ENCODE data around the gene PROS1. TPM values are rescaled to one million over a fixed set of nuclear protein-coding genes. Genes with fewer than 3 reads are reported as not detected.
"Not testable (repeated sequence)": the region's sequence is repeated elsewhere in the genome, so short reads cannot be mapped to it uniquely, and the experiment has no call there.

PROS1 gene
- total RNA-seq, 2 donors from 2014 or later, result 11.2 to 26.0 TPM

DNA sequence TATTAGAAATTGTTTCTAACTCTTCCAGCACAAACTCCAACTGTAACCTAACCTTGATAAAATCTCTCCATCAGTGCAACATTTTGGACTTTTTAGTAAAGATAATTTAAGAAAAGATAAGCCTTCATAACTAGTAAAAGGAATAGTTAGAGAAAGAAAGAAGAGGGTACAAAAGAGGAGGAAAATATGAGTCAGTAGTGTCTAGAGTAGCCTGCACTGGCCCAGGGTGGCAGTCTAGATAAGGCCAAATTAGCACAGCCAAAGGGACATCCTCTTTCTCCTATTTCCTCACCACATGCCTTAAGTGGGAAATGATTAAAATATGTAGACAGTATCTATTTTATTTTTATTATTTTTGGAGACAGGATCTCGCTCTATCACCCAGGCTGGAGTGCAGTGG, 3.7 kb downstream of the PROS1 start:
- TF ChIP-seq, protein P1, sequence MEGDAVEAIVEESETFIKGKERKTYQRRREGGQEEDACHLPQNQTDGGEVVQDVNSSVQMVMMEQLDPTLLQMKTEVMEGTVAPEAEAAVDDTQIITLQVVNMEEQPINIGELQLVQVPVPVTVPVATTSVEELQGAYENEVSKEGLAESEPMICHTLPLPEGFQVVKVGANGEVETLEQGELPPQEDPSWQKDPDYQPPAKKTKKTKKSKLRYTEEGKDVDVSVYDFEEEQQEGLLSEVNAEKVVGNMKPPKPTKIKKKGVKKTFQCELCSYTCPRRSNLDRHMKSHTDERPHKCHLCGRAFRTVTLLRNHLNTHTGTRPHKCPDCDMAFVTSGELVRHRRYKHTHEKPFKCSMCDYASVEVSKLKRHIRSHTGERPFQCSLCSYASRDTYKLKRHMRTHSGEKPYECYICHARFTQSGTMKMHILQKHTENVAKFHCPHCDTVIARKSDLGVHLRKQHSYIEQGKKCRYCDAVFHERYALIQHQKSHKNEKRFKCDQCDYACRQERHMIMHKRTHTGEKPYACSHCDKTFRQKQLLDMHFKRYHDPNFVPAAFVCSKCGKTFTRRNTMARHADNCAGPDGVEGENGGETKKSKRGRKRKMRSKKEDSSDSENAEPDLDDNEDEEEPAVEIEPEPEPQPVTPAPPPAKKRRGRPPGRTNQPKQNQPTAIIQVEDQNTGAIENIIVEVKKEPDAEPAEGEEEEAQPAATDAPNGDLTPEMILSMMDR (IDR thresholded peaks at IDR 0.05), result no peak
- no peaks in the 10 kb centered on the region for H3K27me3 ChIP-seq
- intact Hi-C loops (cut with DNase I), result no loop called here
- no peak for DNase-seq
- H3K9ac ChIP-seq (ENCODE audit: low read depth in 2 of 2, low read length in 2 of 2), result no peak overlapping the region
- H3K4me3 ChIP-seq, result no peak overlapping the region
- no peaks in the 10 kb centered on the region for H3K36me3 ChIP-seq
- H3K9me3 ChIP-seq, result no peaks in the 10 kb centered on the region
- H3K4me1 ChIP-seq, result no peaks in the 10 kb centered on the region
- no peak overlapping the region for H3K27ac ChIP-seq

DNA sequence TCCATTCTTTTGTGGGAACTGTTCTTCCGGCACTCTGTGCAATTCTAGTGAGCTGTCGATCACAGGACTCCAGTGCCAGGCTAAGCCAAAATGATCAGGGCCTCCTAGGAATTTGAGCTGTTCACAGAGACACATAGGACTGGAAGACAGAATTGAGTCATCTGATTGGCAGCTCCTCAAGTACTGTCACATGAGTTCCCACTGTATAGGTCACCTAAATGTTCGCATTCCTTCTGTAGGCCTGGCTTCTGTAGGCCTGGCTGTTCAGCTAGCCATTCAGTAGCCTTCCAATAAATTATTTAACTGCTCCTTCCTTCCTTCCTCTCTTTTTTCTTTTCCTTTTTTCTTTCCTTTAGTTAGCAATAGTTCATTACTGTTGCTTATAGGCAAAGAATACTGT, 4.3 kb downstream of the PROS1 start:
- Histone ChIP-seq H3K27ac (no peak overlapping the region), H3K4me3 (no peak overlapping the region), H3K9me3 (no peaks in the 10 kb centered on the region), H3K4me1 (no peaks in the 10 kb centered on the region), H3K36me3 (no peaks in the 10 kb centered on the region), H3K27me3 (no peaks in the 10 kb centered on the region), H3K9ac (ENCODE audit: low read depth in 2 of 2, low read length in 2 of 2) (no peak overlapping the region)
- intact Hi-C loops (cut with DNase I), result no loop called here
- TF ChIP-seq, protein P1 (IDR thresholded peaks at IDR 0.05), result no peak
- DNase-seq, result no peak

DNA sequence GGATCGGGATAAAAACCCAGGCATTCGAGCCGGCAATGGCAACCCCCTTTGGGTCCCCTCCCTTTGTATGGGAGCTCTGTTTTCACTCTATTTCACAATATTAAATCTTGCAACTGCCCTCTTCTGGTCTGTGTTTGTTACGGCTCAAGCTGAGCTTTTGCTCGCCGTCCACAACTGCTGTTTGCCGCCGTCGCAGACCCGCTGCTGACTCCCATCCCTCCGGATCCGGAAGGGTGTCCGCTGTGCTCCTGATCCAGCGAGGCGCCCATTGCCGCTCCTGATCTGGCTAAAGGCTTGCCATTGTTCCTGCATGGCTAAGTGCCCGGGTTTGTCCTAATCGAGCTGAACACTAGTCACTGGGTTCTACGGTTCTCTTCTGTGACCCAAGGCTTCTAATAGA, 8.6 kb downstream of the PROS1 start:
- H3K27me3 ChIP-seq; H3K9me3 ChIP-seq; H3K4me3 ChIP-seq; H3K4me1 ChIP-seq; H3K27ac ChIP-seq; intact Hi-C loops (cut with DNase I); H3K9ac ChIP-seq (ENCODE audit: low read depth in 2 of 2, low read length in 2 of 2); DNase-seq; H3K36me3 ChIP-seq: not testable (repeated sequence)

DNA sequence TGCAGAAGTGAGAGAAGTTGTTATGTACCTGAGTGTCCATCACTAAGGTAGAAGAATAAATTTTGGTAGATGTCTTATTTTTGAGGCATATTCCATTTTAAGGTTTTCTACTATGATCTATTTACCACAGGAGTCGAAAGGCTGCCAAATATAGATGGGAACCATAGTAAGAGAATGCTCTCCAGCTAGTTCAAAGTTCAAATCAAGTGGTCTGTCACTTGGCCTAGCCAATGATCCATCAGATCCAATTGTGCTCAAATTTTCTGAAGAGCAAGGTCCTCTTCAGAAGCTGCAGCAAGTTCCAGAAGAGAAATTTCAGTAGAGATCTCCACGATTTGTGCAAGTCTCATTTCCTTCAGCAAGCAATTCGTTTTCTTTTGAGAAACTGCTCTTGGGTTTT, 10.9 kb downstream of the PROS1 start:
- Histone ChIP-seq H3K9ac (ENCODE audit: low read depth in 2 of 2, low read length in 2 of 2) (no peak overlapping the region), H3K9me3 (no peaks in the 10 kb centered on the region), H3K27me3 (no peaks in the 10 kb centered on the region), H3K27ac (no peak overlapping the region), H3K4me1 (no peaks in the 10 kb centered on the region), H3K36me3 (no peaks in the 10 kb centered on the region), H3K4me3 (no peak overlapping the region)
- TF ChIP-seq, protein P1 (IDR thresholded peaks at IDR 0.05), result no peak
- DNase-seq, result no peak
- intact Hi-C loops (cut with DNase I), result no loop called here

DNA sequence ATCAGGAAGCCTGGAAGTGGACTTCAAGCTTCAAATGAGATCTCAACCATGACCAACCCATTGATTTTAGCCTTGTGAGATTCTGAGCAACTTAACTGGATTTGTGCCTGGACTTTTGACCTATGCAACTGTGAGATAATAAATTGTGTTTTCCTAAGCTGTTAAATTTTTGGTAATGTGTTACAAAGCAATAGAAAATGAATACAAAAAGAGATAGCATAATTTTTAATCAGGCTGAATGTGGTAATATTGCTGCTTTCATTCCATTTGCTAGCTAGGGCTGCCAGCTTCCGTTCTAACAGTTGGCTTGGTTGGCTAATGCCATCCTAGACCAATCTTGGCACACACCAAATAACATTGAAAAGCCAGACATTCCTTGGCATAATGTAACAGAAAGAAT, 12.2 kb downstream of the PROS1 start:
- intact Hi-C loops (cut with DNase I), result no loop called here
- Histone ChIP-seq H3K4me1 (no peaks in the 10 kb centered on the region), H3K36me3 (no peaks in the 10 kb centered on the region), H3K4me3 (no peak overlapping the region), H3K9me3 (no peaks in the 10 kb centered on the region), H3K27ac (no peak overlapping the region), H3K9ac (ENCODE audit: low read depth in 2 of 2, low read length in 2 of 2) (no peak overlapping the region), H3K27me3 (no peaks in the 10 kb centered on the region)
- TF ChIP-seq, protein P1 (IDR thresholded peaks at IDR 0.05), result no peak
- DNase-seq, result no peak

DNA sequence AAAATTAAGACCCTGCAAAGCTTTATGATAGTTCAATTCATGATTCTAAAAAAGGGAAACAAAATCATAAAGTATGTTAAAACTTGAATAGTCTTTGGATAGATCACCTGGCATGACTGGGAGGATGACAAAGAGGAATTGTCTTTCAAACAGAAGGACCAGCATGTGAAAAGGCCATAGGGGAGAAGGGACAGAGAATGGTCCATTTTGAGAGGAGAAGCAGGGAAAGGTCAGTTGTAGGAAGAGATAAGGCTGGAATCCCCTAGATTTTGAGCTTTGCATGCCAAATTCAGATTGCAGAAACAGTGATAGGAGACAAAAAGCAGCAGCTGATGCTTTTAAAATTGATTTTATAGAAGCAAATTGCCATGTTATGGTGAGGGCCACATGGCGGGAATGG, 12.7 kb downstream of the PROS1 start:
- Histone ChIP-seq H3K36me3 (no peaks in the 10 kb centered on the region), H3K9ac (ENCODE audit: low read depth in 2 of 2, low read length in 2 of 2) (no peak overlapping the region), H3K4me1 (no peaks in the 10 kb centered on the region), H3K9me3 (no peaks in the 10 kb centered on the region), H3K4me3 (no peak overlapping the region), H3K27ac (no peak overlapping the region), H3K27me3 (no peaks in the 10 kb centered on the region)
- TF ChIP-seq, protein P1 (IDR thresholded peaks at IDR 0.05), result no peak
- no peak for DNase-seq
- intact Hi-C loops (cut with DNase I), result no loop called here

DNA sequence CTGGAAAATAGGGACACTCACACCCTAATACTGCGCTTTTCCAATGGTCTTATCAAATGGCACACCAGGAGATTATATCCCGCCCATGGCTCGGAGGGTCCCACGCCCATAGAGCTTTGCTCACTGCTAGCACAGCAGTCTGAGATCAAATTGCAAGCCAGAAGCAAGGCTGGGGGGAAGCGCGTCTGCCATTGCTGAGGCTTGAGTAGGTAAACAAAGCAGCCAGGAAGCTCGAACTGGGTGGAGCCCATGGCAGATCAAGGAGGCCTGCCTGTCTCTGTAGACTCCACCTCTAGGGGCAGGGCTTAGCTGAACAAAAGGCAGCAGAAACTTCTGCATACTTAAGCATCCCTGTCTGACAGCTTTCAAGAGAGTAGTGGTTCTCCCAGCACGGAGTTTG, 23.7 kb downstream of the PROS1 start:
- intact Hi-C loops (cut with DNase I); H3K9me3 ChIP-seq; H3K27ac ChIP-seq; H3K36me3 ChIP-seq; H3K27me3 ChIP-seq; H3K9ac ChIP-seq (ENCODE audit: low read depth in 2 of 2, low read length in 2 of 2); H3K4me3 ChIP-seq; DNase-seq; H3K4me1 ChIP-seq: not testable (repeated sequence)

DNA sequence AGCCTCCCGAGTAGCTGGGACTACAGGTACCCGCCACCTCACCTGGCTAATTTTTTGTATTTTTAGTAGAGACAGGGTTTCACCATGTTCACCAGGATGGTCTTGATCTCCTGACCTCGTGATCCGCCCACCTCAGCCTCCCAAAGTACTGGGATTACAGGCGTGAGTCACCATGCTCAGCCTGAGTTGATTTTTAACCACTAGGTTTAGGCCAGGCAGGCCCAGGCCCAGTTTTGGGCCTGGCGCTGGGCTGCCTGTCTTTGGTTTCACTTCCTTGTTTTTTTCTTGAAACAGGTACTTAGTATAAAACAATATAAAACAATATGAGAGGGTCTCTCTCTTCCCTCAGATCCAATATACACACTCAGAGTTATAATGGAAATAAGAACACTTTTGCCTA, 36.2 kb downstream of the PROS1 start:
- DNase-seq; H3K36me3 ChIP-seq; H3K9ac ChIP-seq (ENCODE audit: low read depth in 2 of 2, low read length in 2 of 2); intact Hi-C loops (cut with DNase I); H3K27me3 ChIP-seq; H3K4me1 ChIP-seq; H3K4me3 ChIP-seq; H3K9me3 ChIP-seq; H3K27ac ChIP-seq: not testable (repeated sequence)

Measured in colonic mucosa (tissue), 4 donors.